NCI-H82 (cell line): ENCODE results near the gene ACBD5.

Source experiments
- DNase-seq: peaks from one replicate; lab custom pipeline; 2025; lab: John Stamatoyannopoulos, UW

ACBD5 gene

DNA sequence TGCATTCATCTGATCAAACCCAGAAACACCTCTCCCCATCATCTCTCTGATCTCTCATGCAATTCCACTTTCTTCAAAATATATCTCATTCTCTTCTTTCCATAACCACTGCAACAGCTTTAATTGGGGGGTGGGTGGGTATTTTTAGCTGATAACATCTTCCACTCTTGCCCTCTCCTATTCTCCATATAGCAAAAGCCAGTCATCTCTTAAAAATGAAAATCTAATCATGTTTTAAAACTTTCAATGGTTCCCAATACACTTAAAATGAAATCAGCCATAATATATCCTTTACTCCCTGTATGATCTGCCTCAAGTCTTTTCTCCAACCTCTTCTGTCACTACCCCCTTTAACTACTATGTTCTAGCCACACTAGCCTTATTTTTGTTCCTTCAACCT is 87.9 kb downstream of the ACBD5 start:
- DNase-seq: no peak

DNA sequence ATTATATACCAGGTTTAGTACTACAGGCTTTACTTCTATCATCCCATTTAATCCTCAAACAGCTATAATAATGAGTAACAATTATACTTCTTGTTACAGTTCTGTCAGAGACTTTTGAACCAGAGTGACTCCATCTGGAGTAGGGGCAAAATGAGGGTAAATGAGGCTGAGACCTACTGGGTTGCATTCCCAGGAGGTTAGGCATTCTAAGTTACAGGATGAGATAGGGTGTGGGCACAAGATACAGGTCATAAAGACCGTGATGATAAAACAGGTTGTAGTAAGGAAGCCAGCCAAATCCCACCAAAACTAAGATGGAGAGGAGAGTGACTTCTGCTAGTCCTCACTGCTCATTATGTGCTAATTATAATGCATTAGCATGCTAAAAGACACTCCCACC is 90.3 kb downstream of the ACBD5 start:
- no peak for DNase-seq

DNA sequence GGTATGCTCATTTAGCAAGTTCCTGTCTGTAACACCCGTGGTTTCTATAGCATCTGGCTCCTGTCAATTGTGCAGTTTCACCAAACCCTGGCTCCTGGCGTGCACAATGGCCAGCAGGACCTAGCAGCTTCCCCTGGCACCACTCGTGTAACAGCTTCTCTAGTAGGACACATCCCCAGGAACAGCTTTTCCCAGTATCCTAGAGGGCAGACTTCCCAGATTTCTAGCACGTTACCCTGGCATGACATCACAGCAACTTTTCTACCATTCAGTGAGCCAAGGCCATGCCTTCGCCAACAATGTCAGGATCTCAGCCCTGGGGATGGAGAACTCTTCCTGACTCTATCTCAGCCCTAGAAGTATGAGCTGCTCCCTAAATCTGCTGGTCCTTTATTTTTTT is 92.9 kb downstream of the ACBD5 start:
- no peak for DNase-seq

DNA sequence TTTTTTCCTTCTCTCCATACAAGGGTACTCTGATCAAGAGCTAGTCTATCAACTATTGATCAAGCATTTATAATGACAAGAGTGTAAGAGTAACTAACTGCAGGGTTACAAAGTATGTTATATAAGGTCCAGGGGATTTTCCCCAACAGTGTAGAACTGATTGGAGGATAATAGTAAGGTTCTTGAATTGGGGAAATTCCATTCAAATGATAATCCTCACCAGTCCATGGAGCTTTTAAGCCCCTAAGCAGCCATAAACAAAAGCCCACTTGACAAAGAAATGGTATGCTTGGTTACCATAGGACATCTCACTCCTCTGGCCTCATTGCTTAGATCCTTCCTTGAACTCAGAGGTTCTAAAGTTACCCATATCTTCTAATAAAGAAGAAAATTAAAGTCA is 94.7 kb downstream of the ACBD5 start:
- no peak for DNase-seq
